HuH-7.5 (cell line): ENCODE measurements around the gene TUT4.

Experiments used
- DNase-seq: peaks from one replicate; pipeline ENCODE4 v3.0.0; 2011; ENCODE audit warnings: low spot score

Gene TUT4

GRCh38 chr1:52472384-52472783 is 80.5 kb downstream of the TUT4 start:
- no peak for DNase-seq

- DNase-seq = no peak
These were observed 83.8 kb downstream of the TUT4 start for GRCh38 chr1:52469108-52469507.

- DNase-seq = no peak
These were observed 89.0 kb downstream of the TUT4 start for GRCh38 chr1:52463891-52464290.

GRCh38 chr1:52461821-52462220 is 91.1 kb downstream of the TUT4 start:
- DNase-seq = no peak

- no peak for DNase-seq
These were observed 92.2 kb downstream of the TUT4 start for GRCh38 chr1:52460694-52461093.

GRCh38 chr1:52455686-52456085 is 97.2 kb downstream of the TUT4 start:
- DNase-seq = no peak

- no peak for DNase-seq
These were observed 98.1 kb downstream of the TUT4 start for GRCh38 chr1:52454779-52455178.

GRCh38 chr1:52454127-52454526 is 98.8 kb downstream of the TUT4 start:
- no peak for DNase-seq

- DNase-seq = no peak
These were observed 108.4 kb downstream of the TUT4 start for GRCh38 chr1:52444463-52444862.

GRCh38 chr1:52439976-52440375 is 112.9 kb downstream of the TUT4 start:
- DNase-seq = no peak

GRCh38 chr1:52436817-52437216 is 116.1 kb downstream of the TUT4 start:
- no peak for DNase-seq

- DNase-seq = no peak
These were observed 117.2 kb downstream of the TUT4 start for GRCh38 chr1:52435650-52436049.

- no peak for DNase-seq
These were observed 117.7 kb downstream of the TUT4 start for GRCh38 chr1:52435211-52435610.

GRCh38 chr1:52432807-52433206 is 120.1 kb downstream of the TUT4 start:
- DNase-seq = no peak

- DNase-seq = no peak
These were observed 125.7 kb downstream of the TUT4 start for GRCh38 chr1:52427152-52427551.

GRCh38 chr1:52426371-52426770 is 126.5 kb downstream of the TUT4 start:
- DNase-seq = no peak

- DNase-seq = no peak
These were observed 128.1 kb downstream of the TUT4 start for GRCh38 chr1:52424813-52425212.

- no peak for DNase-seq
These were observed 128.7 kb downstream of the TUT4 start for GRCh38 chr1:52424231-52424636.

GRCh38 chr1:52423771-52424170 is 129.1 kb downstream of the TUT4 start:
- DNase-seq = no peak

- no peak for DNase-seq
These were observed 129.8 kb downstream of the TUT4 start for GRCh38 chr1:52423055-52423454.

- DNase-seq = no peak
These were observed 132.2 kb downstream of the TUT4 start for GRCh38 chr1:52420713-52421112.

- DNase-seq = no peak
These were observed 136.1 kb downstream of the TUT4 start for GRCh38 chr1:52416811-52417210.

- no peak for DNase-seq
These were observed 137.9 kb downstream of the TUT4 start for GRCh38 chr1:52414942-52415341.

GRCh38 chr1:52413410-52413989 is 139.4 kb downstream of the TUT4 start:
- DNase-seq = no peak

- DNase-seq = peak; percentile 30
These were observed 147.9 kb downstream of the TUT4 start for GRCh38 chr1:52404975-52405338.
